ENCODE data around the gene LZTR1.

DNA sequence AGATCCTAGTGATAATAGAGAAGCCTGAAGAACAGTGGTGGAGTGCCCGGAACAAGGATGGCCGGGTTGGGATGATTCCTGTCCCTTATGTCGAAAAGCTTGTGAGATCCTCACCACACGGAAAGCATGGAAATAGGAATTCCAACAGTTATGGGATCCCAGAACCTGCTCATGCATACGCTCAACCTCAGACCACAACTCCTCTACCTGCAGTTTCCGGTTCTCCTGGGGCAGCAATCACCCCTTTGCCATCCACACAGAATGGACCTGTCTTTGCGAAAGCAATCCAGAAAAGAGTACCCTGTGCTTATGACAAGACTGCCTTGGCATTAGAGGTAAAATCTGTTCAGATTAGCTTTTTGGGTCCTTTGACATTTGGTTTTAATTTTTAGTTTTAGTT lies 48.2 kb upstream of the LZTR1 start:
- TF ChIP-seq, protein P1, sequence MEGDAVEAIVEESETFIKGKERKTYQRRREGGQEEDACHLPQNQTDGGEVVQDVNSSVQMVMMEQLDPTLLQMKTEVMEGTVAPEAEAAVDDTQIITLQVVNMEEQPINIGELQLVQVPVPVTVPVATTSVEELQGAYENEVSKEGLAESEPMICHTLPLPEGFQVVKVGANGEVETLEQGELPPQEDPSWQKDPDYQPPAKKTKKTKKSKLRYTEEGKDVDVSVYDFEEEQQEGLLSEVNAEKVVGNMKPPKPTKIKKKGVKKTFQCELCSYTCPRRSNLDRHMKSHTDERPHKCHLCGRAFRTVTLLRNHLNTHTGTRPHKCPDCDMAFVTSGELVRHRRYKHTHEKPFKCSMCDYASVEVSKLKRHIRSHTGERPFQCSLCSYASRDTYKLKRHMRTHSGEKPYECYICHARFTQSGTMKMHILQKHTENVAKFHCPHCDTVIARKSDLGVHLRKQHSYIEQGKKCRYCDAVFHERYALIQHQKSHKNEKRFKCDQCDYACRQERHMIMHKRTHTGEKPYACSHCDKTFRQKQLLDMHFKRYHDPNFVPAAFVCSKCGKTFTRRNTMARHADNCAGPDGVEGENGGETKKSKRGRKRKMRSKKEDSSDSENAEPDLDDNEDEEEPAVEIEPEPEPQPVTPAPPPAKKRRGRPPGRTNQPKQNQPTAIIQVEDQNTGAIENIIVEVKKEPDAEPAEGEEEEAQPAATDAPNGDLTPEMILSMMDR (IDR thresholded peaks at IDR 0.05; ENCODE audit: low read depth, low read length), result no peak
- TF ChIP-seq EZH2phosphoT487 (IDR thresholded peaks at IDR 0.05; ENCODE audit: low read depth), result no peak
